GM06990 (cell line): ENCODE measurements around the gene AGMO.

Source experiments
- DNase-seq: peaks from one replicate; pipeline ENCODE4 v3.0.0-alpha.2; 2011; ENCODE audit not compliant: insufficient read length; ENCODE audit errors: extremely low read depth
- H3K27me3 ChIP-seq: replicated peaks from 2 replicates; pipeline ENCODE4 v1.6.0; 2011; ENCODE audit warnings: low read length; ENCODE audit not compliant: control insufficient read depth, insufficient read depth
- H3K36me3 ChIP-seq: 2 replicates; pipeline ENCODE4 v1.5.1; 2011; ENCODE audit warnings: low read length; ENCODE audit not compliant: control insufficient read depth, insufficient read depth
- H3K4me3 ChIP-seq: replicated peaks from 2 replicates; pipeline ENCODE4 v1.5.1; 2011; ENCODE audit warnings: low read depth, mild to moderate bottlenecking, control low read depth, low read length
- CTCF ChIP-seq: IDR thresholded peaks from 2 replicates; pipeline ENCODE4 v1.5.1; 2011; ENCODE audit warnings: low read length, control low read depth, mild to moderate bottlenecking, inconsistent platforms; ENCODE audit not compliant: insufficient read depth, poor library complexity, severe bottlenecking

AGMO gene

GRCh38 chr7:15368653-15369052 lies 193.2 kb downstream of the AGMO start:
- DNase-seq = no peak
- no peak for TF ChIP-seq CTCF
- Histone ChIP-seq H3K4me3 (no peak overlapping the region), H3K36me3 (no peaks in the 10 kb centered on the region), H3K27me3 (no peaks in the 10 kb centered on the region)

GRCh38 chr7:15367897-15368296 lies 193.9 kb downstream of the AGMO start:
- H3K27me3 ChIP-seq = no peaks in the 10 kb centered on the region
- TF ChIP-seq CTCF = no peak
- H3K36me3 ChIP-seq = no peaks in the 10 kb centered on the region
- no peak overlapping the region for H3K4me3 ChIP-seq
- no peak for DNase-seq

- no peak for DNase-seq
- no peaks in the 10 kb centered on the region for H3K36me3 ChIP-seq
- H3K4me3 ChIP-seq = no peak overlapping the region
Measured at GRCh38 chr7:15358112-15358511, 203.7 kb downstream of the AGMO start.

GRCh38 chr7:15352421-15353206 lies 209.2 kb downstream of the AGMO start:
- H3K4me3 ChIP-seq = no peak overlapping the region
- TF ChIP-seq CTCF = no peak
- DNase-seq = no peak
- no peaks in the 10 kb centered on the region for H3K27me3 ChIP-seq
- no peaks in the 10 kb centered on the region for H3K36me3 ChIP-seq

More at GRCh38 chr7:15358112-15358511, 203.7 kb downstream of the AGMO start:
- H3K27me3 ChIP-seq = no peaks in the 10 kb centered on the region
- no peak for TF ChIP-seq CTCF

- H3K36me3 ChIP-seq = no peaks in the 10 kb centered on the region
- no peaks in the 10 kb centered on the region for H3K27me3 ChIP-seq
- no peak for DNase-seq
- no peak for TF ChIP-seq CTCF
- H3K4me3 ChIP-seq = no peak overlapping the region
Measured at GRCh38 chr7:15345216-15345615, 216.6 kb downstream of the AGMO start.
